SK-N-MC (cell line): ENCODE data around the gene PTPRN2.

Source experiments
- DNase-seq: peaks from one replicate; pipeline ENCODE4 v3.0.0-alpha.2; 2011; ENCODE audit warnings: low read depth, low spot score
- H3K27ac ChIP-seq: fragments of 200-600 bp; sonication (generic); 2 replicates; pipeline ENCODE4 v1.5.1; 2016; ENCODE audit warnings: mixed run types
- H3K36me3 ChIP-seq: fragments of 200-600 bp; sonication (generic); 2 replicates; pipeline ENCODE4 v1.6.1; 2017; ENCODE audit warnings: antibody characterized with exemption, low read length, mixed read lengths; ENCODE audit not compliant: insufficient read depth
- H3K4me3 ChIP-seq: fragments of 200-600 bp; sonication (generic); 2 replicates; pipeline ENCODE4 v1.5.1; 2016
- H3K9ac ChIP-seq: fragments of 200-600 bp; sonication (generic); 2 replicates; pipeline ENCODE4 v1.8.0; 2017; ENCODE audit warnings: mixed run types, mixed read lengths; ENCODE audit not compliant: insufficient read length
- H3K9me3 ChIP-seq: fragments of 200-600 bp; sonication (generic); 2 replicates; pipeline ENCODE4 v1.6.1; 2017; ENCODE audit warnings: low read depth, mild to moderate bottlenecking, antibody characterized with exemption, low read length, moderate library complexity, mixed read lengths
- EZH2 ChIP-seq: fragments of 200-600 bp; sonication (generic); IDR thresholded peaks from one replicate; pipeline ENCODE4 v1.6.1; 2017; ENCODE audit warnings: antibody characterized with exemption
- FOXP2 ChIP-seq: optimal IDR thresholded peaks from 2 replicates; pipeline ENCODE3; 2011; ENCODE audit warnings: mild to moderate bottlenecking, moderate library complexity; ENCODE audit not compliant: insufficient read depth; ENCODE audit errors: extremely low read length, control extremely low read depth
- POLR2AphosphoS5 ChIP-seq: IDR thresholded peaks from 2 replicates; pipeline ENCODE4 v1.6.1; 2012; ENCODE audit warnings: mild to moderate bottlenecking, low read depth, low read length, borderline replicate concordance

PTPRN2 gene

DNA sequence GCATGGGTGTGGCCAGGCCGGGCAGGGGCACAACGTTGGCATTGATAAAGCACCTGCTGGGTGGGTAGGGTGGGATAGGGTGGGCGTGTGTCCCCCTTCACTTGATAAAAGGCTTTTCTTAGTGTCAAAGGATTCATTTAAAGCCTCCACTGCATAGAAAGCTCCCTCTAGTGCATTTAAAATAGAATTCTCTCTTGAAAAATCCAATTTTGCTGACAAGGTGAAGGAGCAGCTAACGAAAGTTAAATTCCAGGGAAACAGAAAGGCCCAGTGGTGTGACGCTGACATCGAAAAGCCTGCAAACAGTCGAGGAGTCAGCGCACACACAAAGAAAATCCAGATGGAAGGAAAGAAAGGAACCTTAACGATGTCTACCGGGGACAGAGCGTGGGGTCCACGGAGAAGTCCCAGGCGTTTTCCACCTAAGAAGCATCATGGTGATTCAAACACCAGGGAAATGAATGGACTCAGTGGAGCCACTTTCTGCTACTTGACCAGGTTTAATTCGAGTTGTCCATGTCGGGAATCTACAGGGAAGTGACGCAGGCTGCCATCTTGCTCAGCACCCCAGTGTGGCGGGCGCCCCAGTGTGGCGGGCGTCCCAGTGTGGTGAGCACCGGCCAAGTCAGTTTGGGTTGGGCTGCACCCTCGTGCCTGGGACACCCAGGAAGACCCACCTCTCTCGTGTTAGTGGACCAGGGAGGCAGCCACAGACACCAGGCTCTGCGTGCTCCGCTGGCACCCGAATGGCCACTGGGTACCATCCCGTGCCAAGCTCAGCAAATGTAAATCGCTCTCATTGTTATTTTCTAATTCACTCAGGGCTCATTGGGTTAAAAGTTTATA is 1033.0 kb downstream of the PTPRN2 start:
- Histone ChIP-seq H3K9ac (no peak overlapping the region), H3K36me3 (no peaks in the 10 kb centered on the region), H3K4me3 (no peak overlapping the region), H3K27ac (no peak overlapping the region), H3K9me3 (no peaks in the 10 kb centered on the region)
- no peak for DNase-seq
- TF ChIP-seq POLR2AphosphoS5 = no peak
- no peak for TF ChIP-seq EZH2
- no peak for TF ChIP-seq FOXP2

DNA sequence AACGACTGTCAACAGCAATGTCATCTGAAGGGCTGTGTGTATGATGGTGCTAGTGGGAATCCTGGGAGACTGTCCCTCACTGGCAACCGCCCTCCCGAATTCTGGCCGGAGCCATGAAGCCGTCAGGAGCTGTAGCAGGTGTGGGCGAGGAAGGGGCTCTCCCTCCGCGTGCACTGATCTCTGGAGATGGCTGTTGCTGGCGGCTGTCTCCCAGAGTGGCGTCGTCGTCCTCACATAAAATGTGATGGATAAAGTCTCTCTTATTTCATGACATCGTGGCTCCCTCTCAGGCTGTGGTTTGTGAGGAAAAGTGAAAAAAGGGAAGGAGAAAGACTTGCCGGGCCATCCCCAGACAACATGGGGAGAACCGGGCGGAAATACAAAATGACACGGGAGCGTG is 1034.4 kb downstream of the PTPRN2 start:
- DNase-seq = no peak
- Histone ChIP-seq H3K27ac (no peak overlapping the region), H3K4me3 (no peak overlapping the region), H3K9ac (no peak overlapping the region), H3K9me3 (no peaks in the 10 kb centered on the region), H3K36me3 (no peaks in the 10 kb centered on the region)
- TF ChIP-seq FOXP2 (no peak), EZH2 (no peak), POLR2AphosphoS5 (no peak)

DNA sequence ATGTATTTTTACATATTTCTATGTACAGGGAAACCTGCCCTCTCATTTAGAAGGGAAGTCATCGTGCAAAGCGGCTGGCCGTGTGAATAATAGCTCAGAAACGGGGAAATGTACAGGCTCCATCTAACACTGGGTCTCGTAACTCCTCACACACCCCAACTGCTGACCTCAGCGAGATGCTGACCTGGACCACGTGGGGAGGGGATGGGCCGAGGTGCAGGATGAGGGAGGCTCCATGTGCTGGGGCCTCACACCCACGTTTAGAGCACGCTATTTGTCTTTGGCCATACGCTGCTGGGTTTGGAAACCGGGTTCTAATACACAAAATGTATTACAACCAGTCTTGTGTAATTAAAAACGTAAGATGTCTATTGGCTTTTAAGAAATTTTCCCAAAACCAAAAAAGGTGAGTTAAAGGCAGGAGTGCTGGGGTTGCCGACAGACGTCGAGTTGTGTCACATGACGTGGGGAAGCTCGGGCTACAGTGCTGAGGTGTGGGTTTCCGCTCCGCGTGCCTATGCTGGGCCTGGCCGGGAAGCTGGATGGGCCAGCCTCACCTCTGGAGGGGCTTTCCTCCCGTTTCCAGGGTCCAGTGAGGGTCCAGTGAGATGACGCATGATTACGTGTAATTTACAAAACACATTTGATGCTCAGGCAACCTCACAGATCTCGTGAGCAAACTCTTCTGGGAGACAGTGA is 1035.2 kb downstream of the PTPRN2 start:
- Histone ChIP-seq H3K9ac (no peak overlapping the region), H3K27ac (no peak overlapping the region)
- TF ChIP-seq FOXP2 = no peak
- TF ChIP-seq POLR2AphosphoS5 = no peak
- TF ChIP-seq EZH2 = no peak

DNA sequence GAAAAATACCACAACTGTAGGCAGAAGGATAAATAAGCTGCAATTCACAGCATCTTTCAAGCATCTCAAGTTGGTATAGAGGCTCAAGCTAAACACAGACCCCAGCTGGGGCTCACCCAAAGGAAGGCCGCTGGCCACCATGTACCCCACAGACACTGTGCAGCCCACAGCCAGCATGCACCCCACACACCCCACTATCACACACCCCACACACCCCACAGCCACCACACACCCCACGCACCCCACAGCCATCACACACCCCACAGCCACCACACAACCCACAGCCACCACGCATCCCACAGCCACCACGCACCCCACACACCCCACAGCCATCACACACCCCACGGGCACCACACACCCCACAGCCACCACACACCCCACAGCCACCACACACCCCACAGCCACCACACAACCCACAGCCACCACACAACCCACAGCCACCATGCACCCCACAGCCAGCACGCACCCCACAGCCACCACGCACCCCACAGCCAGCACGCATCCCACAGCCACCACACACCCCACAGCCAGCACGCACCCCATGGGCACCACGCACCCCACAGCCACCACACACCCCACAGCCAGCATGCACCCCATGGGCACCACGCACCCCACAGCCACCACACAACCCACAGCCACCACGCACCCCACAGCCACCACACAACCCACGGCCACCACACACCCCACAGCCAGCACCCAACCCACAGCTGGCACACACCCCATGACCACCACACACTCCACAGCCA is 1036.1 kb downstream of the PTPRN2 start:
- no peak overlapping the region for H3K4me3 ChIP-seq
- DNase-seq = no peak
- no peaks in the 10 kb centered on the region for H3K36me3 ChIP-seq
- TF ChIP-seq POLR2AphosphoS5 (no peak), FOXP2 (no peak), EZH2 (no peak)
- H3K9me3 ChIP-seq = no peaks in the 10 kb centered on the region
- no peak overlapping the region for H3K9ac ChIP-seq
- no peak overlapping the region for H3K27ac ChIP-seq

More for the DNA sequence above, 1035.2 kb downstream of the PTPRN2 start:
- no peaks in the 10 kb centered on the region for H3K36me3 ChIP-seq
- H3K9me3 ChIP-seq = no peaks in the 10 kb centered on the region
- no peak for DNase-seq
- no peak overlapping the region for H3K4me3 ChIP-seq

DNA sequence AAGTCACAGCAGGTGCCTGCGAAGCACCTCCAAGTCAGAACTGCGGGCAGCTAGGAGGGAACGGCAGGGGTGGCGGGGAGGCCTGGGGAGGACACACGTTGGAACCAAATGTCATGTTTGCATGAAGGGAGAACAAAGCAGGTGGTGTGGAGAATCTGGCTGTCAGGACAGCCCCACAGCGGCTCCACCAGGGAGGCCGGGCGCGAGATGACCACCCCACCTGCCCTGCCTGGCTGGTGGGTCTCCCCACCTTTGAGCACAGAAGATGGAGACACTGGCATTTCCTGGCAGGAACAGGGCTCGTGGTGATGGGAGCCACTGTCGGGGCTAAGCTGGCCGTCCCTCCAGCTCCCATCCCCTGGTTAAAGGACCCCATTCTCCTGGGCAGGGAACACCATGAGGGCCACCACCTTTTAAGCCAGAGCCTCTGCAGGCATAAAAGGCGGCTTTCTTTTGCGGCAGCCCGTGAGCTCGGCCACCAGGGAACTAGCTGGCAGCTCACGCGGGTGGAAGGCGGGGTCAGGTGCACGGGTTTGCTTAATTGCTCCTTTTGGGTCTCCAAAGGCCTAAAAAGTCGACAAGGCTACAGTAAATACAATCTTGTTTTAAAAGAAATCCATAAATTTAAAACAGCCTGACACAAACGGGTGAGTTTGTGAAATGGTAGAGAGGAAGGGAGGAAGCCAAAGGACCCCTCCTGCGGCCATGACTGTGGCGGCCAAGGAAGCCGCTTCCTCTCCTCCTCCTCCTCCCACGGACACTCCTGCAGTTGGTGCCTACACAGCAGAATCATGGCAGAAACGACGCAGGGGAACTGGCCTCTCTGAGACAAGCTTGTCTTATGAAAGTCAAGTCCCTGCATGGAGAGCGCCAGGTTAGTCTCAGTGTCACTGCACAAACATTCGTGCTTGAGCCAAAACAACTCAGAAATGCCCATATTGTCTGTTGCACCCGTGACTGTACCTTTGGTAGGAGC is 1037.0 kb downstream of the PTPRN2 start:
- Histone ChIP-seq H3K36me3 (no peaks in the 10 kb centered on the region), H3K27ac (no peak overlapping the region), H3K4me3 (no peak overlapping the region), H3K9ac (no peak overlapping the region), H3K9me3 (no peaks in the 10 kb centered on the region)
- TF ChIP-seq FOXP2 = no peak
- TF ChIP-seq POLR2AphosphoS5 = no peak
- peak; percentile 34 for TF ChIP-seq EZH2
- DNase-seq = no peak

DNA sequence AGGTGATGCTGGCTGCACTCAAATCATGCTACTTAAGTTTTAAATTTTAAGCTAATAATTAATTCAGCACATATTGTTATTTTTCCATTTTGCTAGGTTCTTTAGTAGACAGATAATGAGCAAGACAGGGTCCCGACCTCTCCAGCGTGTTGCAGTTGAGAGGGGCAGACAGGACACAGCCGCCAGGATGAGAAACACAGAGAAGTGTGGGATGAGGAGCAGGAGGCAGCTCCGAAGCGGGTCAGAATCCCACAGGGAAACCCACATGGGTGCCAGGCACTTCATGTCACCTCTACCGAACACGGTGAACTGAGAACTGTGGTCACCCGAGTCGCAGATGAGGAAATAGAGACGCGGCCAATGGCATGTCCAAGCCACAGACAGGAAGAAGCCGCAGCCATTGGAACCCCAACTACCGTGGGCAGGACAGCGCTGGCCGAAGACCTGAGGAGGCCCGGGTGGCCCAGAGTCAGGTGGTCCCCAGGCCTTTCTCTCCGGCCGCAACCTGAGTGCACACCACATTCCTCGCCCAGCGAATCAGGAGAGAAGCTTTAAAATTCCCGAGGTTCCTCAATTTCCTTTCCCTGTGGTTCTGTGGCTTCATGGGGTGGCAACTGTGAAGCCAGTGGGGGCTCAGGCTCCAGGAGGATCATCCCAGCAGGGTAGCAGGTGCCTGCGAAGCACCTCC is 1037.9 kb downstream of the PTPRN2 start:
- H3K9me3 ChIP-seq = no peaks in the 10 kb centered on the region
- no peak for DNase-seq

More for the DNA sequence above, 1037.9 kb downstream of the PTPRN2 start:
- no peak for TF ChIP-seq POLR2AphosphoS5
- TF ChIP-seq EZH2 = peak; percentile 79
- no peak for TF ChIP-seq FOXP2
- no peak overlapping the region for H3K4me3 ChIP-seq
- no peak overlapping the region for H3K27ac ChIP-seq
- no peaks in the 10 kb centered on the region for H3K36me3 ChIP-seq
- no peak overlapping the region for H3K9ac ChIP-seq
